GM19397 (cell line): ENCODE results near the gene RMND5A.

ENCODE experiments used
- ATAC-seq: cut with Tn5 transposase; IDR thresholded peaks from one replicate; pipeline ENCODE4 v1.9.1; 2021; ENCODE audit warnings: mild to moderate bottlenecking, moderate library complexity; ENCODE audit not compliant: unreplicated experiment

RMND5A gene

GRCh38 chr2:86764661-86765309 is 44.7 kb downstream of the RMND5A start:
- ATAC-seq = no peak

- no peak for ATAC-seq
Measured at GRCh38 chr2:86765310-86765695, 45.2 kb downstream of the RMND5A start.

- ATAC-seq = no peak
Measured at GRCh38 chr2:86768189-86768949, 48.3 kb downstream of the RMND5A start.

GRCh38 chr2:86769838-86770237 is 49.7 kb downstream of the RMND5A start:
- no peak for ATAC-seq

GRCh38 chr2:86770816-86771301 is 50.8 kb downstream of the RMND5A start:
- no peak for ATAC-seq

GRCh38 chr2:86772611-86773010 is 52.5 kb downstream of the RMND5A start:
- ATAC-seq = no peak

GRCh38 chr2:86774862-86775261 is 54.8 kb downstream of the RMND5A start:
- ATAC-seq = no peak

- no peak for ATAC-seq
Measured at GRCh38 chr2:86775338-86775737, 55.2 kb downstream of the RMND5A start.

- ATAC-seq = no peak
Measured at GRCh38 chr2:86776532-86776931, 56.4 kb downstream of the RMND5A start.

- ATAC-seq = no peak
Measured at GRCh38 chr2:86778957-86779356, 58.9 kb downstream of the RMND5A start.

- no peak for ATAC-seq
Measured at GRCh38 chr2:86779971-86780370, 59.9 kb downstream of the RMND5A start.

- ATAC-seq = no peak
Measured at GRCh38 chr2:86781363-86781762, 61.3 kb downstream of the RMND5A start.

GRCh38 chr2:86782748-86783147 is 62.7 kb downstream of the RMND5A start:
- ATAC-seq = no peak

GRCh38 chr2:86783615-86784339 is 63.7 kb downstream of the RMND5A start:
- peak; percentile 88 for ATAC-seq

- no peak for ATAC-seq
Measured at GRCh38 chr2:86785456-86785855, 65.4 kb downstream of the RMND5A start.

GRCh38 chr2:86786001-86786536 is 66.0 kb downstream of the RMND5A start:
- no peak for ATAC-seq

- ATAC-seq = no peak
Measured at GRCh38 chr2:86787736-86788135, 67.6 kb downstream of the RMND5A start.

GRCh38 chr2:86788165-86788564 is 68.1 kb downstream of the RMND5A start:
- no peak for ATAC-seq

- no peak for ATAC-seq
Measured at GRCh38 chr2:86788881-86789686, 69.0 kb downstream of the RMND5A start.

GRCh38 chr2:86789687-86790133 is 69.6 kb downstream of the RMND5A start:
- no peak for ATAC-seq
